ENCODE measurements around the gene VPS37D. TPM values are rescaled to one million over a fixed set of nuclear protein-coding genes. Genes with fewer than 3 reads are reported as not detected.

The VPS37D gene
- total RNA-seq, 1 experiment from 2014 or later = 0.85 TPM

DNA sequence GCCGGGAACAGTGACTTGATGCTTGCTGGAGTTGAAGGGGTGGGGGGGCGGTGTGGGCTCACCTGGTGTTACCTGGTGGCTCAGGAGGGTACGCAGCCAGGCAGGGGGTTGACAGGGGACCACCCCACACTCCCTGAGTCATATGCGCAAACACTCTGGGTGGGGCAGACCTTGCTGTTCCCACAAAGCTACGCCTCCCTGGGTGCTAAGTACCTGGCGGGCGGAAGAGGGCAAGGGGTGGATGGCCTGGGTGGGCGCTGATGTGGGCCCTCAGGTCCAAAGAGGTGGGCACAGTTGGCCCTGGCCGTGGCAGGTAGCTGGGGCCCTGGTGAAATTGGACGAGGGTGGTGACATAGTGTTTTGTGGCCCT, 37.9 kb downstream of the VPS37D start:
- no peaks in the 10 kb centered on the region for H3K9me3 Mint-ChIP-seq
- H2AFZ ChIP-seq (ENCODE audit: low read length) = no peak overlapping the region
- H2BK20ac ChIP-seq (ENCODE audit: low read depth, low read length, poor library complexity, severe bottlenecking) = no peak overlapping the region
- H3K79me2 ChIP-seq (ENCODE audit: insufficient read depth, low read length) = no peaks in the 10 kb centered on the region
- H3K36me3 Mint-ChIP-seq (ENCODE audit: insufficient read depth in 1 of 3, low read depth in 3 of 3) = peaks cover 9 to 18% (median 17%) of the 10 kb centered on the region in 3 experiments; a peak in 6 of 7 replicates
- H3K4me2 ChIP-seq (ENCODE audit: insufficient read depth, insufficient read length, low read length) = no peak overlapping the region
- no CpG with 5 or more reads among the region's 10 CpGs for WGBS (ENCODE audit: extremely low coverage, insufficient read length, low lambda C conversion rate)
- H2AK5ac ChIP-seq (ENCODE audit: insufficient read length, low read length) = no peak overlapping the region
- no peak overlapping the region for H3K27ac Mint-ChIP-seq
- H3K4me1 ChIP-seq (ENCODE audit: insufficient read depth, low read length) = no peaks in the 10 kb centered on the region; the same call in 1 of the 2 replicates
- H3K4me3 Mint-ChIP-seq = no peak overlapping the region
- TF ChIP-seq, protein P1, sequence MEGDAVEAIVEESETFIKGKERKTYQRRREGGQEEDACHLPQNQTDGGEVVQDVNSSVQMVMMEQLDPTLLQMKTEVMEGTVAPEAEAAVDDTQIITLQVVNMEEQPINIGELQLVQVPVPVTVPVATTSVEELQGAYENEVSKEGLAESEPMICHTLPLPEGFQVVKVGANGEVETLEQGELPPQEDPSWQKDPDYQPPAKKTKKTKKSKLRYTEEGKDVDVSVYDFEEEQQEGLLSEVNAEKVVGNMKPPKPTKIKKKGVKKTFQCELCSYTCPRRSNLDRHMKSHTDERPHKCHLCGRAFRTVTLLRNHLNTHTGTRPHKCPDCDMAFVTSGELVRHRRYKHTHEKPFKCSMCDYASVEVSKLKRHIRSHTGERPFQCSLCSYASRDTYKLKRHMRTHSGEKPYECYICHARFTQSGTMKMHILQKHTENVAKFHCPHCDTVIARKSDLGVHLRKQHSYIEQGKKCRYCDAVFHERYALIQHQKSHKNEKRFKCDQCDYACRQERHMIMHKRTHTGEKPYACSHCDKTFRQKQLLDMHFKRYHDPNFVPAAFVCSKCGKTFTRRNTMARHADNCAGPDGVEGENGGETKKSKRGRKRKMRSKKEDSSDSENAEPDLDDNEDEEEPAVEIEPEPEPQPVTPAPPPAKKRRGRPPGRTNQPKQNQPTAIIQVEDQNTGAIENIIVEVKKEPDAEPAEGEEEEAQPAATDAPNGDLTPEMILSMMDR (conservative IDR thresholded peaks at IDR 0.05) = no peak
- H3T11ph ChIP-seq (ENCODE audit: low read length) = no peak overlapping the region
- no peak overlapping the region for H3K23ac ChIP-seq (ENCODE audit: insufficient read length, low read depth, low read length)
- H3K27ac ChIP-seq (ENCODE audit: insufficient read length, low read depth, low read length) = no peak overlapping the region
- no peak overlapping the region for H3K4ac ChIP-seq (ENCODE audit: low read depth, low read length)
- no peak overlapping the region for H2BK15ac ChIP-seq (ENCODE audit: low read depth, low read length)
- H4K5ac ChIP-seq (ENCODE audit: insufficient read length, low read depth, low read length) = no peak overlapping the region
- no peak overlapping the region for H3K14ac ChIP-seq (ENCODE audit: insufficient read depth, low read length)
- no peak overlapping the region for H2BK120ac ChIP-seq (ENCODE audit: low read depth, low read length, poor library complexity, severe bottlenecking)
- no peak overlapping the region for H2BK5ac ChIP-seq (ENCODE audit: insufficient read length, low read length)
- no peak overlapping the region for H3K56ac ChIP-seq (ENCODE audit: insufficient read length, low read depth, low read length)
- H3K79me1 ChIP-seq (ENCODE audit: insufficient read depth, low read depth, low read length, poor library complexity, severe bottlenecking) = no peaks in the 10 kb centered on the region
- no peak for DNase-seq
- peaks cover 2% of the 10 kb centered on the region for H3K27me3 Mint-ChIP-seq (ENCODE audit: low read depth)
- peaks cover 9 to 38% of the 10 kb centered on the region in 2 experiments for H3K4me1 Mint-ChIP-seq
- no peak overlapping the region for H2BK12ac ChIP-seq (ENCODE audit: insufficient read length, low read depth, low read length)
- H4K20me1 ChIP-seq (ENCODE audit: control insufficient read depth, insufficient read depth, insufficient read length) = no peaks in the 10 kb centered on the region
- no peak overlapping the region for H4K91ac ChIP-seq (ENCODE audit: insufficient read length, low read depth, low read length)
- no peak overlapping the region for H3K18ac ChIP-seq (ENCODE audit: insufficient read length, low read depth, low read length)
- H3K27me3 ChIP-seq (ENCODE audit: insufficient read depth, low read length) = no peaks in the 10 kb centered on the region
- H4K8ac ChIP-seq (replicated peaks; ENCODE audit: insufficient read length, low read depth, low read length) = no peak overlapping the region
- peaks cover 2% of the 10 kb centered on the region for H3K23me2 ChIP-seq (ENCODE audit: insufficient read length, low read depth, low read length, poor library complexity, severe bottlenecking)
- no peaks in the 10 kb centered on the region for H3K9me3 ChIP-seq (ENCODE audit: control insufficient read depth, low read depth, low read length)
- H3K9ac ChIP-seq (ENCODE audit: extremely low read depth, insufficient read length, low read length) = no peak overlapping the region

Data from H9 (cell line).